GM19463 (cell line): ENCODE results near the gene SLC24A4.

Source experiments
- ATAC-seq: cut with Tn5 transposase; IDR thresholded peaks from one replicate; pipeline ENCODE4 v1.9.1; 2021; ENCODE audit warnings: mild to moderate bottlenecking, moderate library complexity; ENCODE audit not compliant: unreplicated experiment

Gene SLC24A4

GRCh38 chr14:92471919-92472318 is 149.0 kb downstream of the SLC24A4 start:
- no peak for ATAC-seq

- ATAC-seq, result no peak
These were observed 149.9 kb downstream of the SLC24A4 start for GRCh38 chr14:92472860-92473259.

- ATAC-seq, result no peak
These were observed 150.4 kb downstream of the SLC24A4 start for GRCh38 chr14:92473261-92473968.

GRCh38 chr14:92473969-92474535 is 151.1 kb downstream of the SLC24A4 start:
- no peak for ATAC-seq

- ATAC-seq, result no peak
These were observed 152.1 kb downstream of the SLC24A4 start for GRCh38 chr14:92475037-92475436.

- no peak for ATAC-seq
These were observed 152.7 kb downstream of the SLC24A4 start for GRCh38 chr14:92475451-92476187.

- no peak for ATAC-seq
These were observed 157.9 kb downstream of the SLC24A4 start for GRCh38 chr14:92480856-92481255.

GRCh38 chr14:92481386-92481785 is 158.4 kb downstream of the SLC24A4 start:
- no peak for ATAC-seq

GRCh38 chr14:92481811-92482555 is 159.0 kb downstream of the SLC24A4 start:
- no peak for ATAC-seq

GRCh38 chr14:92482621-92483319 is 159.8 kb downstream of the SLC24A4 start:
- no peak for ATAC-seq

GRCh38 chr14:92484132-92484823 is 161.3 kb downstream of the SLC24A4 start:
- ATAC-seq, result no peak

- no peak for ATAC-seq
These were observed 163.9 kb downstream of the SLC24A4 start for GRCh38 chr14:92486881-92487280.

- no peak for ATAC-seq
These were observed 164.7 kb downstream of the SLC24A4 start for GRCh38 chr14:92487513-92488133.

- ATAC-seq, result no peak
These were observed 166.7 kb downstream of the SLC24A4 start for GRCh38 chr14:92489394-92490238.

- ATAC-seq, result no peak
These were observed 167.4 kb downstream of the SLC24A4 start for GRCh38 chr14:92490239-92490959.

GRCh38 chr14:92491782-92492181 is 168.8 kb downstream of the SLC24A4 start:
- no peak for ATAC-seq

- ATAC-seq, result no peak
These were observed 169.3 kb downstream of the SLC24A4 start for GRCh38 chr14:92492258-92492657.

GRCh38 chr14:92493024-92493423 is 170.1 kb downstream of the SLC24A4 start:
- no peak for ATAC-seq
